K562 (cell line): ENCODE data around the gene PDE6B. TPM values are rescaled to one million over a fixed set of nuclear protein-coding genes. Genes with fewer than 3 reads are reported as not detected.

Experiments used
- ATAC-seq: fragments of 200-7000 bp; cut with Tn5 transposase; 3 replicates; pipeline ENCODE4 v1.9.1; 2020; ENCODE audit warnings: moderate library complexity
- BruUV-seq: library from RNA; stranded (reverse); fragments of 400-500 nt; replicated peaks from 2 replicates; lab custom pipeline; 2021; lab: Mats Ljungman, UMichigan
- CTCF ChIA-PET: fragments of 300-600 bp; formaldehyde crosslinking; extraction: SDS; loops from one replicate; lab custom pipeline; 2021; ENCODE audit warnings: low intra/inter-chr PET ratio; lab: Yijun Ruan, JAX
- POLR2A ChIA-PET: fragments of 300-600, 350-650 bp; sonication (Branson Sonifier 250); formaldehyde crosslinking; extraction: SDS; loops from one replicate; lab custom pipeline; 2021; ENCODE audit warnings: antibody characterized with exemption, inconsistent platforms; lab: Yijun Ruan, JAX
- DNase-seq, 4 experiments: peaks; one replicate each; pipeline versions ENCODE4 v3.0.0 to v3.0.0-alpha.2; 2011 to 2018; ENCODE audit warnings: low spot score in 3 of 4, mixed read lengths in 3 of 4; ENCODE audit errors: extremely low read depth in 1 of 4
- FAIRE-seq: peaks from 2 replicates; lab custom pipeline; 2011; peaks lifted over from hg19 to GRCh38; lab: Jason Lieb, UNC
- H2AFZ ChIP-seq: 2 replicates; pipeline ENCODE4 v1.6.0; 2011; ENCODE audit warnings: low read depth, low read length, control low read depth, inconsistent platforms
- H3K27ac ChIP-seq: fragments of 200-600 bp; 3 replicates; pipeline ENCODE4 v1.8.0; 2011; ENCODE audit warnings: low read depth, mild to moderate bottlenecking, control low read depth, inconsistent platforms, low read length, moderate library complexity, mixed read lengths; ENCODE audit errors: extremely low read depth
- H3K27me3 ChIP-seq, 2 experiments: fragments of 300-600 bp in 1 of 2; 2 replicates in 1 of 2; 3 replicates in 1 of 2; pipeline versions ENCODE4 v1.6.0 to v1.8.0; 2011; ENCODE audit warnings: inconsistent platforms in 2 of 2, low read length in 2 of 2, mild to moderate bottlenecking in 1 of 2, mixed read lengths in 1 of 2, moderate library complexity in 1 of 2; ENCODE audit not compliant: control insufficient read depth in 2 of 2, insufficient read depth in 2 of 2
- H3K36me3 ChIP-seq: fragments of 300-600 bp; 3 replicates; pipeline ENCODE4 v1.8.0; 2011; ENCODE audit warnings: mild to moderate bottlenecking, low read length, inconsistent platforms; ENCODE audit not compliant: control insufficient read depth, insufficient read depth
- H3K4me1 ChIP-seq, 2 experiments: fragments of 200-600 bp in 1 of 2; replicated peaks in 1 of 2; 2 replicates in 1 of 2; 3 replicates in 1 of 2; pipeline versions ENCODE4 v1.5.1 to v1.8.0; 2011; ENCODE audit warnings: inconsistent platforms in 2 of 2, low read length in 2 of 2, mild to moderate bottlenecking in 1 of 2, mixed read lengths in 1 of 2, moderate library complexity in 1 of 2; ENCODE audit not compliant: control insufficient read depth in 2 of 2, insufficient read depth in 2 of 2
- H3K4me2 ChIP-seq: 2 replicates; pipeline ENCODE4 v1.6.1; 2011; ENCODE audit warnings: low read length, control low read depth, inconsistent platforms, mixed read lengths; ENCODE audit not compliant: insufficient read depth
- H3K4me3 ChIP-seq: fragments of 200-600 bp; sonication (generic), shearing (Covaris generic); 2 replicates; pipeline ENCODE4 v1.5.1; 2016; ENCODE audit warnings: control low read depth, inconsistent platforms
- H3K79me2 ChIP-seq: fragments of 200-600 bp; 3 replicates; pipeline ENCODE4 v1.8.0; 2011; ENCODE audit warnings: low read length, inconsistent platforms; ENCODE audit not compliant: control insufficient read depth, insufficient read depth
- H3K9ac ChIP-seq, 2 experiments: 2 replicates each; pipeline versions ENCODE4 v1.6.0 to v1.6.1; 2011; ENCODE audit warnings: low read depth in 2 of 2, low read length in 2 of 2, control low read depth in 1 of 2, inconsistent platforms in 1 of 2, mild to moderate bottlenecking in 1 of 2, mixed read lengths in 1 of 2; ENCODE audit not compliant: insufficient read depth in 1 of 2
- H3K9me1 ChIP-seq: one replicate; pipeline ENCODE4 v1.6.0; 2011; ENCODE audit warnings: inconsistent platforms, mild to moderate bottlenecking, low read length, moderate library complexity; ENCODE audit not compliant: control insufficient read depth, insufficient read depth
- H3K9me3 ChIP-seq: replicated peaks from 2 replicates; pipeline ENCODE4 v1.5.1; 2011; ENCODE audit warnings: low read depth, low read length, inconsistent platforms; ENCODE audit not compliant: control insufficient read depth, insufficient read depth
- H4K20me1 ChIP-seq: replicated peaks from 2 replicates; pipeline ENCODE4 v1.6.1; 2011; ENCODE audit warnings: low read length, inconsistent platforms, mixed read lengths; ENCODE audit not compliant: control insufficient read depth, insufficient read depth
- PCBP2 ChIP-seq: fragments of 200-400 bp; formaldehyde crosslinking; IDR thresholded peaks from 2 replicates; pipeline ENCODE4 v1.6.1; 2018; ENCODE audit warnings: low read length, low read depth, mild to moderate bottlenecking, moderate library complexity; ENCODE audit not compliant: poor library complexity, severe bottlenecking
- ZNF263 ChIP-seq: sonication (generic); formaldehyde crosslinking; IDR thresholded peaks from 2 replicates; pipeline ENCODE4 v1.8.0; 2022; ENCODE audit warnings: mild to moderate bottlenecking, missing genetic modification reagents, borderline replicate concordance
- ZNF512 ChIP-seq: IDR thresholded peaks from 2 replicates; pipeline ENCODE4 v1.6.1; 2016; ENCODE audit warnings: missing genetic modification characterization, missing compliant biosample characterization
- WGBS: fragments of 100-300 bp; shearing (Covaris generic); methylation state at CpG from one replicate; pipeline ENCODE4 v1.1.6; 2016; ENCODE audit warnings: low coverage, mixed read lengths; ENCODE audit not compliant: insufficient coverage; ENCODE audit errors: missing lambda C conversion rate; 5-methylcytosine and 5-hydroxymethylcytosine counted together
- in situ Hi-C: fragments of 300-500 bp; cut with MboI; formaldehyde crosslinking; loops from 4 replicates; pipeline ENCODE4 v1.15.0; 2018; ENCODE audit warnings: inconsistent platforms, mixed read lengths
- intact Hi-C: fragments of 100-400 bp; cut with micrococcal nuclease; formaldehyde crosslinking; loops from 2 replicates; pipeline ENCODE4 v1.14.2; 2022
- polyA plus RNA-seq, 8 experiments: library from polyadenylated mRNA; depleted of rRNA in 4 of 8; stranded (reverse) in 5 of 8; unstranded in 3 of 8; fragments of >200 nt; fragmentation: Nextera tagmentation in 2 of 8; fragmentation: Illumina TruSeq in 1 of 8; extraction: Ambion mirVana in 2 of 8; extraction: Trizol in 1 of 8; gene quantifications; 2 replicates each; pipeline versions ENCODE4 v1.2.1 to v1.2.3, GENCODE V29; 2011 to 2014; ENCODE audit warnings: inconsistent platforms in 1 of 8, missing spikeins in 1 of 8
- total RNA-seq, 7 experiments: library from RNA; depleted of rRNA in 6 of 7; stranded (reverse); fragments of >200 nt in 6 of 7; fragmentation: Illumina TruSeq in 2 of 7; extraction: Trizol in 2 of 7; gene quantifications; 2 replicates each; pipeline versions ENCODE4 v1.2.1 to v1.2.3, GENCODE V29; 2011 to 2021; ENCODE audit warnings: low replicate concordance in 1 of 7

Gene PDE6B
- total and polyA plus RNA-seq, 9 of the 15 experiments (the other 6 are each of a cell fraction or from before 2014, with no cell fraction given): 0.04 TPM; not detected in 8

- Histone ChIP-seq H3K4me1 (peaks cover 0 to 8% of the 10 kb centered on the region in 2 experiments; a peak in 2 of 5 replicates), H3K9me3 (peaks cover 7% of the 10 kb centered on the region), H4K20me1 (no peaks in the 10 kb centered on the region), H3K27ac (no peak overlapping the region), H3K4me2 (no peak overlapping the region), H3K36me3 (no peaks in the 10 kb centered on the region), H2AFZ (no peak overlapping the region), H3K4me3 (no peak overlapping the region), H3K9ac (no peak overlapping the region), H3K79me2 (no peaks in the 10 kb centered on the region), H3K9me1 (no peaks in the 10 kb centered on the region), H3K27me3 (peaks cover 0 to 14% of the 10 kb centered on the region in 2 experiments; a peak in 2 of 5 replicates)
- TF ChIP-seq ZNF512 (tag) (peak; percentile 65), PCBP2 (no peak), ZNF263 (CRISPR knock-in tag) (no peak)
- DNase-seq (no peak), ATAC-seq (no peak), FAIRE-seq (no peak)
- intact Hi-C loops: no loop called here
- 4% methylated on average over 5 of the region's 5 CpGs for WGBS
- BruUV-seq: no TSS peak
- CTCF ChIA-PET: no interaction called here
- POLR2A ChIA-PET: no interaction called here
- in situ Hi-C loops: no loop called here
These were observed 32.4 kb upstream of the PDE6B start for GRCh38 chr4:592825-593520.
